Spinal cord (tissue), 10 donors: ENCODE data around the gene LEFTY1. TPM values are rescaled to one million over a fixed set of nuclear protein-coding genes. Genes with fewer than 3 reads are reported as not detected.

Experiments used
- DNase-seq, 6 donors: peaks; one replicate each; pipeline versions ENCODE4 v3.0.0 to v3.0.0-alpha.2; 2013 to 2015; ENCODE audit warnings: low spot score in 6 of 6, low read depth in 4 of 6
- H3K27ac ChIP-seq: one replicate; pipeline ENCODE4 v1.5.1; 2013; ENCODE audit warnings: low read depth, low read length, control low read depth
- H3K27me3 ChIP-seq: one replicate; pipeline ENCODE4 v1.6.1; 2013; ENCODE audit warnings: low read length; ENCODE audit not compliant: control insufficient read depth, insufficient read depth
- H3K36me3 ChIP-seq: one replicate; pipeline ENCODE4 v1.6.1; 2013; ENCODE audit warnings: low read length; ENCODE audit not compliant: control insufficient read depth, insufficient read depth
- H3K4me1 ChIP-seq: one replicate; pipeline ENCODE4 v1.6.1; 2013; ENCODE audit warnings: low read length; ENCODE audit not compliant: control insufficient read depth, insufficient read depth
- H3K4me3 ChIP-seq: one replicate; pipeline ENCODE4 v1.5.1; 2013; ENCODE audit warnings: low read depth, low read length, control low read depth
- H3K9me3 ChIP-seq: one replicate; pipeline ENCODE4 v1.6.1; 2013; ENCODE audit warnings: low read length; ENCODE audit not compliant: control insufficient read depth, insufficient read depth
- WGBS: methylation state at CpG from one replicate; pipeline ENCODE4 v1.1.5; 2013; ENCODE audit warnings: missing lambda C conversion rate; ENCODE audit not compliant: insufficient coverage; 5-methylcytosine and 5-hydroxymethylcytosine counted together
- polyA plus RNA-seq, 2 donors: library from polyadenylated mRNA; unstranded; fragments of 120-200 nt; gene quantifications; one replicate each; pipeline ENCODE4 v1.2.1, GENCODE V29; 2013; ENCODE audit not compliant: insufficient read length in 2 of 2
- total RNA-seq, 2 donors: library from RNA; depleted of rRNA in 1 of 2; stranded (reverse); fragments of 120-200 nt in 1 of 2; fragments of >200 nt in 1 of 2; gene quantifications; one replicate each; pipeline versions ENCODE4 v1.2.3 to v1.2.4, GENCODE V29; 2013 to 2014
- donor health status: healthy.

The LEFTY1 gene
- total and polyA plus RNA-seq, 4 donors: 0.77 to 2.7 (median 1.7) TPM

DNA sequence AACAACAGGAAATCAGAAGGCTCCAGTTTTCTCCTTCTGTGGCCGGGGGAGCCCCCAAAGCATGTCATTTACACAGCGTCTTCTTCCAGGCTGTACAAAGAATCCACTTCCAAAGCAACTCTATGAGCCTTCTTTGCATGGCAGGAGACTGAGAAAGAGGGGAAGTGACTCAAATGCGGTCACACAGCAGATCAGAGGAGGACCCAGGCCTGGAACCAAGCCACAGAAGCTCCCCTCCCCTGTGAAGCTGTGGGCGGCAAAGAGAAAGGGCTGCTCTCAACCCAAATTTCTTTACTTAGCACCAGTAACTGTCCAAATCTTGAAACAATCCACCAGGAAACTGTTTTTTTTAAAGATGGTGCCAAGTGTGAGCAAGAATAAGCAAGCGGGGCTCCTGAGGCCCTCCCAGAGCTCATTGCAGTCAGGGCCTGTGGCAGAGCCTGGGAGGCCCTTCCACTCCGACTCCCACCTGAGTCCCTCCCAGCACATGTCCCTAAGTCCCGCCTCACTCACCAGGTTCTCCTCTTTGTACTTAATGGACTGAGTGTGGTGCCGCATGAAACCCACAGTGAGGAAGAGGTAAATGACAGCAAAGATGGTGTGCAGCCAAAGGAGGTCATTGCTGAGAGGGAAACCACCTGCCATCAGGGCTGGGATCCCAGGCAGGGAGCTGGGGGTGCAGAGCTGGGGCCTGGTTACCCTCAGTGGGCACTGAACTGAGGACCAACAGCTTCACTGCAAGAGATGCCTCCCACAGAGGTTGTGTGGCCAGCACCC, 22.7 kb downstream of the LEFTY1 start:
- Histone ChIP-seq H3K36me3 (peaks cover 45% of the 10 kb centered on the region), H3K27me3 (no peaks in the 10 kb centered on the region), H3K27ac (no peak overlapping the region), H3K4me3 (no peak overlapping the region), H3K4me1 (peaks cover 13% of the 10 kb centered on the region), H3K9me3 (no peaks in the 10 kb centered on the region)
- 77% methylated on average over 2 of the region's 8 CpGs for WGBS
- no peak for DNase-seq

DNA sequence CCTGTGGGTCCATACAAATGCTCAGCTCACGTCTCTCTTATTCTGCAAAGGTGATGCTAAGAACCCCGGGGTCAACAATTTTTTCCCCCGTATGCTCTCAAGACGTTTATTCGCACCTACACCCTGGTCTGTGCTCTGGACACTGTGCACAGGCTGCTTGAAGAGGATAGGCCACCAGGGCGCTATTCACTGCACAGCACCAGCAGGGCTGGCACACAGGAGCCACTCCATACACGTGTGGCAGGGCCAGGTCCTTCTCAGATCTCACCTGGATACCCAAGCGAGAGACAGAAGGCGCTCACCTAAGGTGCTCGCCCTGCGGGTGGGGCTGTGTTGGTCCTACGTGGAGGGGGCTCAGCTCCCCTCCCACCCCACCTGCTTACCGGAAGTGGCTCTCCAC, 23.4 kb downstream of the LEFTY1 start:
- no peaks in the 10 kb centered on the region for H3K9me3 ChIP-seq
- H3K27ac ChIP-seq: no peak overlapping the region
- DNase-seq: no peak
- 90% methylated on average over 13 of the region's 13 CpGs for WGBS
- no peak overlapping the region for H3K4me3 ChIP-seq
- H3K36me3 ChIP-seq: peaks cover 52% of the 10 kb centered on the region
- H3K4me1 ChIP-seq: peaks cover 9% of the 10 kb centered on the region
- H3K27me3 ChIP-seq: no peaks in the 10 kb centered on the region

DNA sequence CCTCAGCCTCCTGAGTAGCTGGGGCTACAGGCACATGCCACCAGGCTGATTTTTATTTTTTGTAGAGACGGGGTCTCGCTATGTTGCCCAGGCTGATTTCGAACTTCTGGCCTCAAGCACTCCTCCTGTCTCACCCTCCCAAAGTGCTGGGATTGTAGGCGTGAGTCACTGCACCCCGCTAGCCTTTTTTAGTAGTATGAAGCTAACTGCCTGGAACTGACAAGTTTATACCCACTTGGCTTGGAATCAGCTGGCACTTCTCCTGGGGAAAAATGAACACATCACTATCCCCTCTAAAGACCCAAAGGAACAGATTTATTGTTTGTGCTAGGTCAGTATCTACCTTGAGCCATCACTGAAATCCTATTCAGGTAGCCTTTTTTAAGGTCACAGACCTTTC, 25.8 kb downstream of the LEFTY1 start:
- H3K4me1 ChIP-seq: no peaks in the 10 kb centered on the region
- no peaks in the 10 kb centered on the region for H3K27me3 ChIP-seq
- H3K36me3 ChIP-seq: peaks cover 54% of the 10 kb centered on the region
- WGBS: no CpG with 5 or more reads among the region's 5 CpGs
- no peaks in the 10 kb centered on the region for H3K9me3 ChIP-seq
- H3K4me3 ChIP-seq: no peak overlapping the region
- no peak overlapping the region for H3K27ac ChIP-seq
- peak in 1 of 6 donors; percentile 21 for DNase-seq

DNA sequence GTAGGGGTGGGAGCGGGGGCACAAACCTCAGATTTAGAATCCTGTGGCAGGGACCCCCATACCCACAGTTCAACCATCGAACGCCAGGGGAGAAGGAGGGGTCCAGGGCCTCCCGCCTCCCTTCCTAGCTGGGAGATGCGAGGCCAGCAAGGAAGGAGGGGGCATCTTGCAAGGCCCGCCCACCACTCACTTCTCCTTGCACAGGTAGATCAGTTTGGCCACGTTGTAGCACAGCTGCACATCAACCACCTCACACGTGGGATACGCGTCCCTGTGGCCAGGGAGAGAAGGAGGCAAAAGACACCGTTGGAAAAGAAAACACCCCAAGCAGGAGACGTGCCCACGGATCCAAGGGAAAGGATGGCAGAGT, 26.4 kb downstream of the LEFTY1 start:
- no peak overlapping the region for H3K27ac ChIP-seq
- H3K4me3 ChIP-seq: no peak overlapping the region
- peaks cover 54% of the 10 kb centered on the region for H3K36me3 ChIP-seq
- DNase-seq: no peak
- H3K9me3 ChIP-seq: no peaks in the 10 kb centered on the region
- no peaks in the 10 kb centered on the region for H3K4me1 ChIP-seq
- 90% methylated on average over 5 of the region's 13 CpGs for WGBS
- no peaks in the 10 kb centered on the region for H3K27me3 ChIP-seq

DNA sequence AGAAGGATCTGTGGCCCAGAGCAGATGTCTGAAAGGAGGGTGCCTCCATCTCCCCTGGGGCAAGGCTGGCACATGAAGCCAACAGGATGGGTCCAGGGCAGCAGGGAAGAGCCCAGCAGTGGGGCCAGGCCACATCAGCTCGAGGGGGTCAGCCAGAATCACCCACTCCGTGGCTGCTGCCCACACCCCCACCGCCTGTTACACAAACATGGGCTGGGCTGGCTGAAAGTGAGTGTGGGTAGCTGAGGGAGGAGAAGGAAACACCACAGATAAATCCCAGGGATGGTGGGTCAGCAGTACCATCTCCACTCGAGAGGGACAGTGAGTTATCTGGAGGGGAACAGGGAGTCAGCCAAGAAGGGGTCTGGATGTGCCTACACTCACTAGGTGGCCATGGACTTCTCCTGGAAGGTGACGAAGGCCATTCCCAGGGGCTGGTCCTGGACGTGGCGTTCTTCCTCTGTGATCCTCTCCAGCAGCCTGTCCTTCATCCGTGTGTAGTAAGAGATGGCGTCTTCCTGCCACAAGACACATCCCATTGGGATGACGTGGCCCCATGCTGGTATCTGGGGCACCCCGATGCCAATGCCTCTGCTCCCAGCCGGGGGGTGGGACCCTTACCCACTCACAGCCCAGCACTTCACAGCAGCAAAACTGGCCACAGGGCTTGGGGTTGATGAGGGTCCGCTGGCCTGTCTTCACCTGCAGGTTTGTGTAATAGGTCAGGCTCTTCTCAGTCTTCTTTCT, 26.9 kb downstream of the LEFTY1 start:
- Histone ChIP-seq H3K36me3 (peaks cover 57% of the 10 kb centered on the region), H3K27me3 (no peaks in the 10 kb centered on the region), H3K4me1 (peaks cover 2% of the 10 kb centered on the region), H3K27ac (no peak overlapping the region), H3K4me3 (no peak overlapping the region), H3K9me3 (no peaks in the 10 kb centered on the region)
- WGBS: 93% methylated on average over 10 of the region's 13 CpGs
- no peak for DNase-seq

DNA sequence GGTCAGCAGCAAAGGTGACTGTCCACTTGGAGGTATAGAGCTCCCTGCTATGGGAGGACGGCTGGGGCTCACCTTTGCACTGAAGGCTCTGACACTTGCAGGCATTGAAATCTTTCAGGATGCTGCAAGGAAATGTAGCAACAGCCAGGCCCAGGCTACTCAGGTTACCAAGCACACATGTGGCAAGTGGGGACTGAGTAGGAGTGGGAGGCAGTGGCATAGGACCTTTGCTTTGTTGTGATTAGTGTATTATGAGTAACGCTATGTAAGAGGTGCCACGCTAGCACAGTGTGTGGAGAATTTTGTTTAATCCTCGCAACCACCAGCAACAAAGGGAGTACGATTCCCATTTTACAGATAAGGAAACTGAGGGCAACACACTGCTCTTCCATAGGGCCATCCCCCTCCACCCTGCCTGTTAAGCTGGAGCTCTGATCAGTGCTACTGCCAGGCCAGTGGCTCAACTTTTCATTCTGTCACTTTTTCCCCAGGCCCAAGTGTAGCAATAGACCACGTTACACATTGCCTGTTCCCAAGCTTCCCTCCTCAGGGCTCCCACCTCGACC, 28.0 kb downstream of the LEFTY1 start:
- no peaks in the 10 kb centered on the region for H3K27me3 ChIP-seq
- no peak for DNase-seq
- H3K27ac ChIP-seq: no peak overlapping the region
- 86% methylated on average over 4 of the region's 7 CpGs for WGBS
- H3K4me1 ChIP-seq: peaks cover 8% of the 10 kb centered on the region
- H3K9me3 ChIP-seq: no peaks in the 10 kb centered on the region
- no peak overlapping the region for H3K4me3 ChIP-seq
- H3K36me3 ChIP-seq: peaks cover 55% of the 10 kb centered on the region

DNA sequence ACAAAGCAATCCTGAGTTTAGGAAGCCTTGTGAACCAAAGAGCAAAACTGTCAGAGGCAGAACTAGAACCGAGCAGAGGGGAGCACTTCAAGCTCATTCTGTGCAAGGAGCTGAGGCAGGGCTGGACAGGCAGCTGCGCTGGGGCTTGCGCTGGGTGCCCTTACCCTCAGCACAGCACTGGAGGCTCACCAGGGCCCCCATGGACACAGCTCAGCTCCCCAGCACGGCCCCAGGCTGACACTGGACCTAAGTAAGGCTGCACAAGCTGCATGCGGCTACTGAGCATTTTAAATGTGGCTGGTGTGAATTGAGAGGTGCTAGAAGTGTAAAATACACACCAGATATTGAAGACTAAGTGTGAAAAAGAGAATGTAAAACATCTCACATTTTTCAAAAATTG, 28.8 kb downstream of the LEFTY1 start:
- H3K9me3 ChIP-seq: no peaks in the 10 kb centered on the region
- H3K27ac ChIP-seq: no peak overlapping the region
- peaks cover 11% of the 10 kb centered on the region for H3K4me1 ChIP-seq
- peaks cover 47% of the 10 kb centered on the region for H3K36me3 ChIP-seq
- H3K4me3 ChIP-seq: no peak overlapping the region
- no peak for DNase-seq
- WGBS: 95% methylated on average over 5 of the region's 5 CpGs
- H3K27me3 ChIP-seq: no peaks in the 10 kb centered on the region

DNA sequence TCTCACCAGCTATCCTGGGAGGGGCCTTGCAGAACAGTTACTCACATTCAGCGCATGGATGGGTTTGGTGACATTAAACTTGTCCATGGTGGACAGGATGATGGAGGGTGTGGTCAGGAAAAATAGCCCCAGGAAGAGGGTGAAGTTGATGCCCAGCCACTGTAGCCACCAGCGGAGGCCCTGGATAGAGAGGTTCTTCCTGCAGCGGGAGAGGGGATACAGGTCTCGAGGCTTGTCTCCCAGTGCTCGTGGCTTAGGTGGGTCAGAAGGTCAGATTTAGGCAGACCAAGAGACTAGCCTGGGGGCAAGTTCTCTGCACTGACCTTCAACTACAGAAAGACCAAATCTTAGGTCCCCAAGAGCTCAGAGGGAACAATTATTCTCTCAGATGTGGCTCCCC, 29.8 kb downstream of the LEFTY1 start:
- Histone ChIP-seq H3K27ac (no peak overlapping the region), H3K9me3 (no peaks in the 10 kb centered on the region), H3K4me1 (peaks cover 11% of the 10 kb centered on the region), H3K4me3 (no peak overlapping the region), H3K36me3 (peaks cover 42% of the 10 kb centered on the region), H3K27me3 (no peaks in the 10 kb centered on the region)
- WGBS: 89% methylated on average over 4 of the region's 5 CpGs
- no peak for DNase-seq

DNA sequence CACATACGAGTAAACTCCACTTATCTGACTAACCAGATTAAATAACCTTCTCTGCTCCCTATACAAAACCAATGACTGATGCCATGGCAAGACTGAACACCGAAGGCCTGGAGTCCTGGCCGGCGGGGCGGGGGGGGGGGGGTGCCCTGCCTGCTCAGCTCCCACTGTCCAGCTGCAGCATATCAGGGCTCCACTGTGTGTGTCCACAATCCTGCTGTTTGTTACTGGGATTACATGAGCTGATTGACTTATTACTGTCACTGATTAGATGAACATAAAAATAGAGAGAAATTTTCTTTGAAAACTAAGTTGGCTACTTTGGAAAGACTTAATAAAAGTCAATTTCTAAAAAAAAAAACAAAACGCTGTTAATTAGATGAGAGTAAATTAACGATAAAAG, 31.7 kb downstream of the LEFTY1 start:
- H3K4me3 ChIP-seq: no peak overlapping the region
- H3K36me3 ChIP-seq: peaks cover 49% of the 10 kb centered on the region
- DNase-seq: no peak
- H3K27ac ChIP-seq: no peak overlapping the region
- H3K4me1 ChIP-seq: peaks cover 11% of the 10 kb centered on the region
- 63% methylated on average over 1 of the region's 7 CpGs for WGBS
- H3K9me3 ChIP-seq: no peaks in the 10 kb centered on the region
- no peaks in the 10 kb centered on the region for H3K27me3 ChIP-seq
